Heart left ventricle (tissue), 13 donors: ENCODE results near the gene PURB.

Experiments
- CTCF ChIP-seq, 12 donors: fragments of 200-600 bp; sonication (generic) in 4 of 12; IDR thresholded peaks; one replicate each; pipeline versions ENCODE4 v1.5.0 to v1.8.0; 2018 to 2022; ENCODE audit warnings: antibody characterized with exemption in 12 of 12, mild to moderate bottlenecking in 5 of 12
- POLR2A ChIP-seq, 2 donors: fragments of 450-650 bp; IDR thresholded peaks; one replicate each; pipeline ENCODE4 v1.6.1; 2017; ENCODE audit warnings: antibody characterized with exemption in 2 of 2, mild to moderate bottlenecking in 2 of 2, moderate library complexity in 2 of 2
- donor health status: ischemic (EF 13 %, LVEDD 7.1; RV severe dilation, severe dysfunction).
- donor health status: DM: no; HTN: yes; CAD: no.
- donor health status: DM: no; HTN: no; CAD: no.
- donor health status: ischemic (EF 25% LVEDD 6.9; RV normal size, moderate dysfunction).
- donor health status: ischemic (EF 25% LVEDD 5.7; RV mildly dilated, moderate dysfunction).
- donor health status: ischemic (EF 35%, LVEDD 5.7; RV mildly dilated, moderate dysfunction).
- donor health status: nonischemic (EF 11% LVEDD 7.7; RV severe dilation, severe dysfunction).
- donor health status: DM: yes; HTN: yes; CAD: no.
- donor health status: PGD.
- donor health status: ischemic (EF 29% LVEDD 5.4; RV normal size, mild dysfunction).
- donor health status: nonischemic (EF 23%, LVEDD 6.1; RV moderate dilation, normal function).

GRCh38 chr7:44921607-44922350, 36.4 kb upstream of the PURB start:
- TF ChIP-seq POLR2A (IDR thresholded peaks at IDR 0.05) (no peak), CTCF (IDR thresholded peaks at IDR 0.05) (peak; percentile 79 to 96 (median 88))
